Panc1 (cell line): Measurements from ENCODE around the gene ANO2. TPM values are rescaled to one million over a fixed set of nuclear protein-coding genes. Genes with fewer than 3 reads are reported as not detected.

Experiments
- ATAC-seq: fragments of 200-7000 bp; cut with Tn5 transposase; 2 replicates; pipeline ENCODE4 v1.9.1; 2020; ENCODE audit warnings: mild to moderate bottlenecking, moderate library complexity
- BruUV-seq: library from RNA; stranded (reverse); fragments of 400-500 nt; replicated peaks from 2 replicates; lab custom pipeline; 2021; lab: Mats Ljungman, UMichigan
- CTCF ChIA-PET: fragments of 300-600 bp; sonication (Branson Sonifier 250); formaldehyde crosslinking; loops from one replicate; lab custom pipeline; 2022; ENCODE audit warnings: antibody characterized with exemption; lab: Charles Lee
- POLR2A ChIA-PET: fragments of 300-600 bp; sonication (Branson Sonifier 250); formaldehyde crosslinking; loops from one replicate; lab custom pipeline; 2022; ENCODE audit warnings: antibody characterized with exemption; lab: Charles Lee
- DNase-seq: peaks from one replicate; pipeline ENCODE4 v3.0.0-alpha.2; 2010; ENCODE audit warnings: low read depth, low spot score
- H3K27ac ChIP-seq: 2 replicates; pipeline ENCODE4 v1.5.1; 2011; ENCODE audit warnings: mild to moderate bottlenecking, low read length, inconsistent platforms
- H3K27me3 ChIP-seq: fragments of 200-500 bp; sonication (Bioruptor generic); 2 replicates; pipeline ENCODE4 v1.6.0; 2014; ENCODE audit warnings: low read length, inconsistent platforms; ENCODE audit not compliant: control insufficient read depth, insufficient read depth
- H3K36me3 ChIP-seq: fragments of 200-500 bp; sonication (Bioruptor generic); 2 replicates; pipeline ENCODE4 v1.5.1; 2014; ENCODE audit warnings: inconsistent platforms, mild to moderate bottlenecking, low read length, moderate library complexity; ENCODE audit not compliant: control insufficient read depth, insufficient read depth
- H3K4me1 ChIP-seq: 2 replicates; pipeline ENCODE4 v1.5.1; 2011; ENCODE audit warnings: inconsistent platforms, mild to moderate bottlenecking, low read length, moderate library complexity; ENCODE audit not compliant: control insufficient read depth, insufficient read depth
- H3K4me3 ChIP-seq, 2 experiments: 2 replicates each; pipeline ENCODE4 v1.5.1; 2011 to 2012; ENCODE audit warnings: low read depth in 2 of 2, low read length in 2 of 2, mild to moderate bottlenecking in 2 of 2, inconsistent platforms in 1 of 2, moderate library complexity in 1 of 2
- H3K9me3 ChIP-seq: fragments of 200-500 bp; sonication (Bioruptor generic); 2 replicates; pipeline ENCODE4 v1.5.1; 2014; ENCODE audit warnings: low read depth, mild to moderate bottlenecking, inconsistent platforms, low read length, moderate library complexity; ENCODE audit not compliant: control insufficient read depth, insufficient read depth
- POLR2AphosphoS5 ChIP-seq: IDR thresholded peaks from 2 replicates; pipeline ENCODE4 v1.6.1; 2012; ENCODE audit warnings: mild to moderate bottlenecking, low read depth, low read length, moderate library complexity
- SIN3A ChIP-seq: IDR thresholded peaks from 2 replicates; pipeline ENCODE4 v1.6.1; 2012; ENCODE audit warnings: low read depth, mild to moderate bottlenecking, low read length, moderate library complexity, borderline replicate concordance; ENCODE audit not compliant: insufficient read depth
- TCF7L2 ChIP-seq: IDR thresholded peaks from 2 replicates; pipeline ENCODE4 v1.6.1; 2011; ENCODE audit warnings: mild to moderate bottlenecking, low read depth, low read length, inconsistent platforms
- in situ Hi-C: cut with HindIII; loops from 2 replicates; pipeline ENCODE4 v1.10.0; 2016; ENCODE audit warnings: low sequenced_read_pairs, low pct_unique_long_range_greater_than_20kb
- intact Hi-C: fragments of 100-400 bp; cut with micrococcal nuclease; formaldehyde crosslinking; loops from one replicate; pipeline ENCODE4 v1.10.0; 2022; ENCODE audit not compliant: unreplicated experiment
- total RNA-seq: library from RNA; stranded (reverse); gene quantifications from one replicate; pipeline ENCODE4 v1.2.1, GENCODE V29; 2021; ENCODE audit not compliant: unreplicated experiment
- TF ChIP-seq, protein P1 (sequence below), 2 experiments: IDR thresholded peaks; 2 replicates each; pipeline ENCODE4 v1.6.1; 2011 to 2012; ENCODE audit warnings: low read depth in 2 of 2, control low read depth in 1 of 2, low read length in 1 of 2, mild to moderate bottlenecking in 1 of 2, moderate library complexity in 1 of 2; ENCODE audit not compliant: insufficient read depth in 1 of 2
- TF ChIP-seq, protein P2 (sequence below): fragments of 450-650 bp; IDR thresholded peaks from 2 replicates; pipeline ENCODE4 v1.5.1; 2017; ENCODE audit warnings: mild to moderate bottlenecking

Gene ANO2
- total RNA-seq, 1 experiment from 2014 or later = not detected

DNA sequence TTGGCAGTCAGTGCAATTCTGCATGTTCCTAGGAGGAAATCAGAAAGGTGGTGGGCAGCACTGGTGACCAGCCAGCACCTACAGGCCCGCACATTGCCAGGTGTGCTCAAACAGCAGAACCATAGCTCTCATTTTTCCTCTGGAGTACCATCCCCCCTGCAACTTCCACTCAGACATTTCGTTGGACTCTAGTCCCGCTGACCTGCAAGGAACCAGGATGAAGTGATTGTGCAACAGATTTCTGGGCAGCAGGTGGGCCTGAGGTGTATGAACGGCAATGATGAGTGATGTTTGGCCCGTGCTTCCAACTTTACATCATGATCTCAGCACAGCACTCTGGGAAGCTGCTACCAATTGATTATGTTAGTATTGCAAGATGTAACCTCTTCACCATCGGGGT is 383.2 kb downstream of the ANO2 start:
- Histone ChIP-seq H3K9me3 (no peaks in the 10 kb centered on the region), H3K36me3 (no peaks in the 10 kb centered on the region), H3K4me1 (no peaks in the 10 kb centered on the region), H3K27me3 (no peaks in the 10 kb centered on the region; the same call in 1 of the 2 replicates), H3K27ac (no peak overlapping the region), H3K4me3 (no peak overlapping the region)
- in situ Hi-C loops = no loop called here
- DNase-seq (no peak), ATAC-seq (no peak)
- intact Hi-C loops = no loop called here
- no peak for TF ChIP-seq SIN3A
- TF ChIP-seq, protein P1, sequence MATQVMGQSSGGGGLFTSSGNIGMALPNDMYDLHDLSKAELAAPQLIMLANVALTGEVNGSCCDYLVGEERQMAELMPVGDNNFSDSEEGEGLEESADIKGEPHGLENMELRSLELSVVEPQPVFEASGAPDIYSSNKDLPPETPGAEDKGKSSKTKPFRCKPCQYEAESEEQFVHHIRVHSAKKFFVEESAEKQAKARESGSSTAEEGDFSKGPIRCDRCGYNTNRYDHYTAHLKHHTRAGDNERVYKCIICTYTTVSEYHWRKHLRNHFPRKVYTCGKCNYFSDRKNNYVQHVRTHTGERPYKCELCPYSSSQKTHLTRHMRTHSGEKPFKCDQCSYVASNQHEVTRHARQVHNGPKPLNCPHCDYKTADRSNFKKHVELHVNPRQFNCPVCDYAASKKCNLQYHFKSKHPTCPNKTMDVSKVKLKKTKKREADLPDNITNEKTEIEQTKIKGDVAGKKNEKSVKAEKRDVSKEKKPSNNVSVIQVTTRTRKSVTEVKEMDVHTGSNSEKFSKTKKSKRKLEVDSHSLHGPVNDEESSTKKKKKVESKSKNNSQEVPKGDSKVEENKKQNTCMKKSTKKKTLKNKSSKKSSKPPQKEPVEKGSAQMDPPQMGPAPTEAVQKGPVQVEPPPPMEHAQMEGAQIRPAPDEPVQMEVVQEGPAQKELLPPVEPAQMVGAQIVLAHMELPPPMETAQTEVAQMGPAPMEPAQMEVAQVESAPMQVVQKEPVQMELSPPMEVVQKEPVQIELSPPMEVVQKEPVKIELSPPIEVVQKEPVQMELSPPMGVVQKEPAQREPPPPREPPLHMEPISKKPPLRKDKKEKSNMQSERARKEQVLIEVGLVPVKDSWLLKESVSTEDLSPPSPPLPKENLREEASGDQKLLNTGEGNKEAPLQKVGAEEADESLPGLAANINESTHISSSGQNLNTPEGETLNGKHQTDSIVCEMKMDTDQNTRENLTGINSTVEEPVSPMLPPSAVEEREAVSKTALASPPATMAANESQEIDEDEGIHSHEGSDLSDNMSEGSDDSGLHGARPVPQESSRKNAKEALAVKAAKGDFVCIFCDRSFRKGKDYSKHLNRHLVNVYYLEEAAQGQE (IDR thresholded peaks at IDR 0.05; ENCODE audit: insufficient read depth in 1 of 2, low read depth in 2 of 2, low read length in 1 of 2) = no peak
- TF ChIP-seq, protein P2, sequence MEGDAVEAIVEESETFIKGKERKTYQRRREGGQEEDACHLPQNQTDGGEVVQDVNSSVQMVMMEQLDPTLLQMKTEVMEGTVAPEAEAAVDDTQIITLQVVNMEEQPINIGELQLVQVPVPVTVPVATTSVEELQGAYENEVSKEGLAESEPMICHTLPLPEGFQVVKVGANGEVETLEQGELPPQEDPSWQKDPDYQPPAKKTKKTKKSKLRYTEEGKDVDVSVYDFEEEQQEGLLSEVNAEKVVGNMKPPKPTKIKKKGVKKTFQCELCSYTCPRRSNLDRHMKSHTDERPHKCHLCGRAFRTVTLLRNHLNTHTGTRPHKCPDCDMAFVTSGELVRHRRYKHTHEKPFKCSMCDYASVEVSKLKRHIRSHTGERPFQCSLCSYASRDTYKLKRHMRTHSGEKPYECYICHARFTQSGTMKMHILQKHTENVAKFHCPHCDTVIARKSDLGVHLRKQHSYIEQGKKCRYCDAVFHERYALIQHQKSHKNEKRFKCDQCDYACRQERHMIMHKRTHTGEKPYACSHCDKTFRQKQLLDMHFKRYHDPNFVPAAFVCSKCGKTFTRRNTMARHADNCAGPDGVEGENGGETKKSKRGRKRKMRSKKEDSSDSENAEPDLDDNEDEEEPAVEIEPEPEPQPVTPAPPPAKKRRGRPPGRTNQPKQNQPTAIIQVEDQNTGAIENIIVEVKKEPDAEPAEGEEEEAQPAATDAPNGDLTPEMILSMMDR = no peak
- no peak for TF ChIP-seq TCF7L2
- TF ChIP-seq POLR2AphosphoS5 = no peak
- BruUV-seq = no TSS peak
- CTCF ChIA-PET = no interaction called here
- POLR2A ChIA-PET = no interaction called here

DNA sequence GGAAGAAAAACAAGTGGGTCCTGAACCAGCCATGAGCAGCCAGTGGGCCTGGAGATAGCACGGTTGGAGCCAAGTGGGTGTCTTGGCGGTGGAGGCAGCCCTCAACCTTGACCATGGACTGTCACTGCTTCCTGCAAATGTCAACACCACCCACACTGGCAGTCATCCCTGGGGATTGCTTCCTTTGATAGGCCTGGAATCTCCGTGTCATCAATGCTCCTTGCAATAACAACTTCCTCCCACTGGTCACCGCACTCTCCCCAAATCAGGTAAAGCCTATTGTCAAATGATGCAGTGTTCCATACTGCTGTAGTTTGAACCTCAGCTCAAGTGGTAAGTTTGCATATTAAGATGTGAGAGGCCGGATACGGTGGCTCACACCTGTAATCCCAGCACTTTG is 384.0 kb downstream of the ANO2 start:
- intact Hi-C loops = no loop called here
- ATAC-seq = no peak
- CTCF ChIA-PET = no interaction called here
- TF ChIP-seq TCF7L2 = no peak
- TF ChIP-seq, protein P2 = no peak
- TF ChIP-seq SIN3A = no peak
- TF ChIP-seq, protein P1 (IDR thresholded peaks at IDR 0.05; ENCODE audit: insufficient read depth in 1 of 2, low read depth in 2 of 2, low read length in 1 of 2) = no peak
- TF ChIP-seq POLR2AphosphoS5 = no peak
- BruUV-seq = no TSS peak
- no peaks in the 10 kb centered on the region for H3K36me3 ChIP-seq
- no peaks in the 10 kb centered on the region for H3K27me3 ChIP-seq
- POLR2A ChIA-PET = no interaction called here
- H3K27ac ChIP-seq = no peak overlapping the region
- DNase-seq = no peak
- in situ Hi-C loops = no loop called here
- no peaks in the 10 kb centered on the region for H3K9me3 ChIP-seq
- no peak overlapping the region for H3K4me3 ChIP-seq
- no peaks in the 10 kb centered on the region for H3K4me1 ChIP-seq
